Activated naive CD4-positive, alpha-beta T cell treated with anti-CD3 and anti-CD28 coated beads, Interleukin-2, amount 50 U/mL, for 72 hours (primary cell): Measurements from ENCODE around the gene HDAC9. TPM values are rescaled to one million over a fixed set of nuclear protein-coding genes. Genes with fewer than 3 reads are reported as not detected.

ENCODE experiments used
- ATAC-seq, 2 donors: fragments of 150-1000 bp; cut with Tn5 transposase; 2 replicates each; pipeline ENCODE4 v1.10.0; 2021; ENCODE audit warnings: mild to moderate bottlenecking in 2 of 2, moderate library complexity in 2 of 2
- DNase-seq, 2 donors: peaks; one replicate each; pipeline ENCODE4 v3.0.0; 2021 to 2022; ENCODE audit warnings: low spot score in 2 of 2
- H3K27ac Mint-ChIP-seq, 2 donors: one replicate each; pipeline ENCODE4 v1.8.0; 2022; ENCODE audit warnings: mild to moderate bottlenecking in 2 of 2, mixed read lengths in 2 of 2
- H3K36me3 Mint-ChIP-seq, 2 donors: one replicate each; pipeline ENCODE4 v1.8.0; 2022; ENCODE audit warnings: mixed read lengths in 2 of 2
- H3K9me3 Mint-ChIP-seq, 2 donors: one replicate each; pipeline ENCODE4 v1.8.0; 2022; ENCODE audit warnings: mixed read lengths in 2 of 2
- total RNA-seq, 2 donors: library from RNA; stranded (reverse); gene quantifications; one replicate each; pipeline ENCODE4 v1.2.3, GENCODE V29; 2022

The HDAC9 gene
- total RNA-seq, 2 donors from 2014 or later = 0.32 to 0.84 TPM

DNA sequence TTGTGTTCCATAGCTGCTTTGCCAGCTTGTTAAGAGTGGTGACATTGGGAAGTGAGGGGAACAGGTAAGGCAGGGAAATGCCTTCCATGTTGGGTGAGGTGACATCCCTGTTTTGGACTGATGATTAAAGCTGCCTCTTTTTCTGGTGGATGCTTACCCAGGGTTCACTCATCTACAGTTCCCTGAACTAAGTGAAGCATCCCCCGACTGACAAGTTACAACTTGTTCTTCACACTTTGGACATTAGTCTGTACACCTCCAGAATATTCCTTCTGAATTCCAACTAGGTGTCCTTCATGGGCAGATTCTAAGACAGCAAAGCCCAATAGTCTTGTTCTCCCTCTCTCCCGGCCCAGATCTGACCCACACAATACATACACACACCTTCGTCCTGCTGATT is 63.4 kb downstream of the HDAC9 start:
- no peak for DNase-seq
- Mint-ChIP-seq H3K36me3 (no peaks in the 10 kb centered on the region), H3K9me3 (peaks cover 4 to 6% of the 10 kb centered on the region in 2 donors), H3K27ac (no peak overlapping the region)
- ATAC-seq = no peak

DNA sequence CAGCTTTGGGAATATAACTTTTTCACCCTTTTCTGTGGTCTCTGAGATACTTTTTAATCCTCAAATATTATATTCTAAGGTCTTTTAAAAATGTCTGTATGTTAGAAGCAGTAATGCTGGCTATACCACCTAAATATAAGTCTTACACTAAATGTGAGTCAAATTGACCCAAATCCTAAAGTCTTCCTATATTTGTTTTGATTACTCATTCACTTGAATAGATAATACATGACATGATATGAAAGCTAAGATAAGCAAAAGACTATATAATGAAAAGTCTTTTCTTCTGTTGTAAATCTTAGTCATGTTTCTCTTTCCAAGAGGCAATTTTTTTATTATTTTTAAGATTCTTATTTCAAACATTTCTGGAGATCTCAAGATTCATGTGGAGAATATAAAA is 64.2 kb downstream of the HDAC9 start:
- ATAC-seq (no peak), DNase-seq (no peak)
- peaks cover under 1 to 3% of the 10 kb centered on the region in 2 donors for H3K9me3 Mint-ChIP-seq
- H3K36me3 Mint-ChIP-seq = no peaks in the 10 kb centered on the region
- H3K27ac Mint-ChIP-seq = no peak overlapping the region

DNA sequence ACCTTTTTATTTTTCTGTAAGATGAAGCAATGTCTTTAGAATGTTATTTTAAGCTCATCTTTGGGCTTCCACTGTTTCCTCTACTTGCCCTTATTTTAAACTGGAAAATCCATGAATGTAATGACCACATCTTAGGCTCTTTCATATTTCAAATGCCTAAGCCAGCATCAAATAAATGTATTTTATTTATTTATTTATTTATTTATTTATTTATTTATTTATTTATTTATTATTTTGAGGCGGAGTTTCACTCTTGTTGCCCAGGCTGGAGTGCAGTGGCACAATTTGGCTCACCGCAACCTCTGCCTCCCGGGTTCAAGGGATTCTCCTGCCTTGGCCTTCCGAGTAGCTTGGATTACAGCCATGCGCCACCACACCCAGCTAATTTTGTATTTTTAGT is 69.2 kb downstream of the HDAC9 start:
- ATAC-seq (no peak), DNase-seq (no peak)
- H3K27ac Mint-ChIP-seq = no peak overlapping the region
- H3K9me3 Mint-ChIP-seq = peaks cover 0 to 3% of the 10 kb centered on the region in 2 donors
- no peaks in the 10 kb centered on the region for H3K36me3 Mint-ChIP-seq

DNA sequence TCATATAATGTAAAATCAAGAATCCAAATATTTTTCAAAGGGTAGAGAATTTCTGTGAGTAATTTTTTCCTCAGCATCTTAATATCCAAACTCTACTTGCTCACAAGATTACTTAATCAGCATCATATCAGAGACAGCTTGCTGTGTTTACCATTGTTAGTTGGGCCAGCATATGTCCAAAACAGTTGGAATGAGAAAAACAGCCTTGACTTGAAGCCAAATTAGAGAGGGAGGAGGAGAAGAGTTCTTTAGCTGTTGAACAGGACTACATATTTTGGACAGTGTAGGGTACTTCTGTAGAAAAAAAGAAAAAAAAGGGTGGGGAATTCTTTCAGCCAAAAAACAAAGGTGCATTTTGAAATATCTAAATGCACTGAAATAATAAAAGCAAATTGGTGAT is 69.8 kb downstream of the HDAC9 start:
- DNase-seq (no peak), ATAC-seq (no peak)
- Mint-ChIP-seq H3K36me3 (no peaks in the 10 kb centered on the region), H3K9me3 (peaks cover 0 to 3% of the 10 kb centered on the region in 2 donors), H3K27ac (no peak overlapping the region)

DNA sequence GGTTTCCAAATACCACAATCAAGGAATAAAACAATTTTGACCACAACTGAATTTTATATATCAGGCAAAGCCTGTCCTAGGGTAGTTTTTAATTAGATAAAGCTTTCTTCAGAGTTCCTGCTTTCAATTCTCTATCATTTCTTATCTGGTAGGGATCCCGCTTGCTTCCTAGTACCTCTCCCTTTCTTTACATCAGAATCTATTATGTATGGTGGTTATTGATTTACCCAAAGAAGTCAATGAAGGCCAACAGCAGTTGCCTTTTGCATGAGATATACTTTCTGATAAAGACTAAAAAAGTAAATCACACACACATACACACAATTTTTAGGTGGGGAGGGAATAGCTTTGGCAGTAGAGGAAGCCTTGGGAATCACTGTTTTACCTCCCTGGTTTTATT is 70.7 kb downstream of the HDAC9 start:
- Mint-ChIP-seq H3K36me3 (no peaks in the 10 kb centered on the region), H3K27ac (no peak overlapping the region), H3K9me3 (peaks cover 0 to 3% of the 10 kb centered on the region in 2 donors)
- DNase-seq (no peak), ATAC-seq (no peak)

DNA sequence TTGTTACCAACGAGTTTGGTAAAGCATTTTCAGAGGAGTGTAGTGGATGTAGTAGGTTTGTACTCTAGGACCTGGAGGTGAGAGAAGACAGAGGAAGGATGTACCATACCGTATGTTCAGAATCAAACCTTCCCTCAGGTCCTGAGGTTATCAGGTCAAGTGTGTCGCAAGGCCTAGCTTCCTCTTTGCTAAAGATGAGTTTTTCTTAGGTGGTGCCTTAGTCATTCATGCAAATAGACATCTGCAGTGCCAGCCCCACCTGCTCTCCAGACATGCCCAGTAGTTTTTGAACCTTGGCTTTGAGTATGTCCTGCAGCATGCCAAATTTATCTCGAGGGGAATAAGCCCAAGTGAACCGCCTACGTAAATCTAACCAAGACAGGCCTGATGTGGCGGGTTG is 71.3 kb downstream of the HDAC9 start:
- ATAC-seq = no peak
- no peak overlapping the region for H3K27ac Mint-ChIP-seq

DNA sequence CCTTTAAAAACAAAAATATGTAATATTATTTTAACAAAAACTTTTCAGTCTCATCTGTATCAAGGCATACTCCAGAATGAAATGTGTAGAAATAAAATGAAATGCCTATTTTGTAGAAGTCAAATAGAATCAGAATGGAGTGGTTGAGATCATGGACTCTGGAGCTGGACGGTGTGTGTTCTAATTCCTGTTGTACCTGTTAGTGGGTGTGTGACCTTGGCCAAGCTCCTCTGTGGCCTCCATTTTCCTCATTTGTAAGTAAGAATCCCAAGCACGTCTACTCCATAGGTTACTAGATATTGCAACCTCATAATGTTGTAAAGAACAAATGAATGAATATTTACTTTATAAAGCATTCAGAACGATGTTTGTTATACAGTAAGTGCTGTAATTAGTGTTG is 74.9 kb downstream of the HDAC9 start:
- no peak overlapping the region for H3K27ac Mint-ChIP-seq
- H3K36me3 Mint-ChIP-seq = no peaks in the 10 kb centered on the region
- ATAC-seq = no peak
- H3K9me3 Mint-ChIP-seq = no peaks in the 10 kb centered on the region
- no peak for DNase-seq

More for the DNA sequence above, 71.3 kb downstream of the HDAC9 start:
- Mint-ChIP-seq H3K9me3 (peaks cover 0 to under 1% of the 10 kb centered on the region in 2 donors), H3K36me3 (no peaks in the 10 kb centered on the region)
- DNase-seq = no peak

DNA sequence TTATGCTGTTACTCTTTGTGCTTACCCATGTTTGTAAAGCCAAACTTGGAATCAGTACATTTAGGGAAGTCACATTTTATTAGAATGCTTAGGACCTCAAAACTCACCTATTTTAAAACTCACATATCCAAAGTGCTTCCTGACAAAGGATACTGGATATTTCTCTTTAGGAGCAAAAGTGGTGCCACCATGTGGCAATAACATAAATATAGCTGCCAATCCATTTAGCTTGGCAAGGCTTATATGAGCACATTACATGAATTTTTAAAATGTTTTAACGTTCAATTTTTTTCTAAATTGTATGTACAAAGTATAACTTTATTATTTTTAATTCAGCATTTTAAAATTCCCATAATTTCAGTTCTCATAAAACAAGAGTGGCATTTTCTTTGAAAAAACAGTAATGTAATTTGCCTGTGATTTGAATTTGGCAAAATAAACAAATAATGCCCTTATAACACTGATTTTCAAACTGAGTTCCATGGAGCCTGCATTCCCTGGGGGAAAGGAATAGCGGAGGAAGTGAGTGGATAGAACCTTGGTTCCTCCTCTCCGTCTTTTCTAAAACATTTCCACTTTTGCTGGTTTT is 75.4 kb downstream of the HDAC9 start:
- ATAC-seq = no peak
- H3K27ac Mint-ChIP-seq = no peak overlapping the region
- no peaks in the 10 kb centered on the region for H3K9me3 Mint-ChIP-seq
- DNase-seq = no peak
- no peaks in the 10 kb centered on the region for H3K36me3 Mint-ChIP-seq

DNA sequence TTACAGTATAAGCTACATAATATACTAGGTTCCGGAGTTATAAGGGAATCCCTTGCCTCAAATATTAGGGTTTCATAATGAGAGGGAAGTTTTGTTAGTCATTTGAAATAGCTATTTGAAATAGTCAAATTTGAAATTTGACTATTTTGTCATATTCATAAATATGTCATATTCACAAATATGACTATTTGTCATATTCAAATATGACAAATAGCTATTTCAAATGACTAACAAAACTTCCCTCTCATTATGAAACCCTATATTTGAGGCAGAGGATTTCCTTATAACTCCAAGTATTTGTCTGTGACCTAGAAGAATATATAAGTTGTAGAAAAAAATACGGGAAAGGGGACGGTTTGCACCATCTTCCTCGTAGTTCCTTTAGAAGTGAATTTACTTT is 76.6 kb downstream of the HDAC9 start:
- Mint-ChIP-seq H3K27ac (no peak overlapping the region), H3K36me3 (no peaks in the 10 kb centered on the region), H3K9me3 (no peaks in the 10 kb centered on the region)
- DNase-seq (no peak), ATAC-seq (no peak)

DNA sequence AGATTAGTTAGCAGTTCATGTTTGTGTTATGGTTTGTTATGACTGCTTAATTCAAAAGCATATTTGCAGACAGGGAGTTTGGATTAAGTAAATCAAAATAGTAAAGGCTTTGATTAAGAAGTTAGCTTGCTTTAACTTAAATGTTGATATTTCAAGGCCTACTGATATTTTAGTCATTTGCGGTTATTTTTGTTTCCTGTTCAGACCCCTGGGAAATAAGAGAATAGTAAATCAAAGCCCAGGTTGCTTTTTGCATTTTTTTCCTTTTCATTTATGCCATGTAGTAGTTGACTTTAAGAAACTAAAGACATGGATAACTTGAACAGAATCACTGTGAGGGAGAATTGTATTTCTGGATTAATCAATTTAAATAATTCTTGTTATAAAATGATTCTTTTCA is 77.3 kb downstream of the HDAC9 start:
- Mint-ChIP-seq H3K9me3 (no peaks in the 10 kb centered on the region), H3K36me3 (no peaks in the 10 kb centered on the region), H3K27ac (no peak overlapping the region)
- no peak for DNase-seq
- ATAC-seq = no peak

DNA sequence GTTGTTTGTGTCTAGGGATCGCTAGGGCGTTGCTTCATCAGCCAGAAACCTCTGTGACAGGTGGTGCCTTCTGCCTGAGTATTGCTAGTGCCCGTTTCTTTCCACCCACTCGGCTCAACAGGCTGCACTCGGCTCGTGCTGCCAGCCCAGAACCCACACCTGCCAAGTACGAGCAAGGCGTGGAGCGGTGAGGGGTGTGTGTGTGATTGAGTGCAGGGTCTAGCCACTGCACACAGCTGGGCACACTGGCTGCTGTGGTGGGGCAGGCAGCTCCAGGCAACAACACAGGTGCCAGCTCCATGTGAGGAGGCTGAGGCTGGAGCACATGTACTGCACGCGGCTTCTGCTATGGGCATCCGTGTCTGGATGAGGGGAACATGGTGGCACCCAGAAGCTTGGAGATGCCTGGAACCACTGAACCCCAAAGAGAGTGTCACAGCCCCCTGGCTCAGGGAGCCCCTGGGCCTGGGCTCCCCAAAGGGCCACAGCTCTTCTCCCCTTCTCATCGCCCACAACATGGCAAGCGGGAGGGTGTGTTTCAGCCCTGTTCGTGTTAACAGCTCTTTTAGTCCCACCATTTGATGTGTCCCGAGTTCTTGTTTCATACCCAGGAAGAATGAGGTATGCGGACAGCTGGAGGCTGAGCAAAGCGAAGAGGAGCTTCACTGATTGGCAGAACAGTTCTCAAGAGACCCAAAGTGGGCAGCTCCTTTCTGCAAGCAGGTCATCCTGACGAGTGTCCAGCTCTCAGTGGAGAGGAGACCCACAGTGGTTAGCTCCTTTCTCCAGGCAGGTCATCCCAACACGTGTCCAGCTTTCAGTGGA is 78.1 kb downstream of the HDAC9 start:
- no peaks in the 10 kb centered on the region for H3K36me3 Mint-ChIP-seq
- no peak for ATAC-seq
- no peak for DNase-seq
- no peak overlapping the region for H3K27ac Mint-ChIP-seq
- H3K9me3 Mint-ChIP-seq = no peaks in the 10 kb centered on the region

DNA sequence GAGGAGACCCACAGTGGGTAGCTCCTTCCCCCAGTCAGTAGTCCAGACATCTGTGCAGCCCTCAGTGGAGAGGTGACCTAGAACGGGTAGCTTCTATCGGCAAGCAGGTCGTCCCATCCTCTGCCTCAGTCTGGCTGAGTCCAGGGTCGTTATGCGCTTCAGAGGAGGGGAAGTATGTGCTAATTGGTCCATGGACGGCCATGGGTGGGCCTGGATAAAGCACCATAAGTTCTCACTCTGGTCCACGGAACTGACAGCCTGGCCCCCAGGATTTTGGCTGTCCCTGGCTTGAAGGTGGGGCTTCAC is 78.6 kb downstream of the HDAC9 start:
- no peak for DNase-seq
- H3K27ac Mint-ChIP-seq = no peak overlapping the region
- H3K36me3 Mint-ChIP-seq = no peaks in the 10 kb centered on the region
- no peaks in the 10 kb centered on the region for H3K9me3 Mint-ChIP-seq
- ATAC-seq = no peak

DNA sequence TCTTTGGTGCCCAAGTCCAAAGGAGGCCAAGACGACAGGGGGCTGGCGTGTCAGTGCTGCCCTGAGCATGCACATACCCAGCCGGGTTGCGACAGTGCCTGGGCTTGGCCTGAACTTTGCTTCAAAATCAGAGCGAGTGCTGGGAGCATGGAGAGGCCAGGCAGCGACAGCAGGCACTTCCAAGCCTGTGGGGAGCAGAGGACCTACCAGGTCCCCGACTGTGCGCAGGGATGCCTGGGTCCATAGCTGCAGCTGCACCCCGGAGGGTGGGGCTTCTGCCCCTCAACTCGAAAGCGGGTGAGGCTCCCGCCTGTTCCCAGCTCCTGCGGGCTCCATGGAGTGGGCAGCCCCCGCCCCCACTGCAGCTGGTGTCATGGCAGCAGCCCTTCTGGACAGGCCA is 79.1 kb downstream of the HDAC9 start:
- DNase-seq = no peak
- H3K27ac Mint-ChIP-seq = no peak overlapping the region
- no peaks in the 10 kb centered on the region for H3K9me3 Mint-ChIP-seq
- no peaks in the 10 kb centered on the region for H3K36me3 Mint-ChIP-seq
- ATAC-seq = no peak

DNA sequence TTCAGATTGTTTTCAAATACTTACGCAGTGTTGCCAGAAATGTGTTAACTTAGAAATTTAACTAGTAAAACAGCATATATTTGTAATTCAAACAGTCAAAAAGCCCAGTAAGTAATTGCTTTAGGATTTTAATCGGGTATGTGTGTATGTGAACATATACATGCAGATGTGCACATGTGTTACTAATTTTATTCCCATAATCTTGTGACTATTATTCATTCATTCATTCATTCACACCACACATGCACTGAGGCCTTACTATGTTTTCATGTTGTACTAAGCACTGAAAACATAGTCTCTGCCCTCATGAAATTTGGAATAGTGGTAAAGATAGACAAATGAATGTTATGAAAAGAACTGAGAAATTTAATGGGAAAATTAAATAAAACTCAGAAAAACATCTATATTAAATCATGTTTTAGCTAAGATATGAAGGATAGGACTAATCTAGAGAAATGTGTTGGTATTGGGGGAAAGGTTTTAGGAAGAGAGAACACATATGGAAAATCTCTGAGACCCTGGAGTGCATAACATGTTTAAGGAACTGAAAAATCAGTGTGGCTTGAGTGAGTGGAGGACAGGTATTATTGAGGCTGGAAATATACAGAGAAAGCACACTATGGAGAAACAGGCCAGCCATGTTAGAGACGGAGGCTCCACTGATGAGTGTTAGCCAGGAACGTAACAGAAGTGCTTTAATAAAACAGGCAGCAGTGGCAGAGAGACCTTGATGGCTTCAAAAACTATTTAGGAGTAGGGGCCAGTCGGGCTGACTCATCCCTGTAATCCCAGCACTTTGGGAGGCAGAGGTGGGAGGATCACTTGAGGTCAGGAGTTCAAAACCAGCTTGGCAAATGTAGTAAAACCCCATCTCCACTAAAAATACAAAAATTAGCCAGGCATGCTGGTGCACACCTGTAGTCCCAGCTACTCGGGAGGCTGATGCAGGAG is 80.3 kb downstream of the HDAC9 start:
- no peaks in the 10 kb centered on the region for H3K36me3 Mint-ChIP-seq
- ATAC-seq (no peak), DNase-seq (no peak)
- H3K9me3 Mint-ChIP-seq = no peaks in the 10 kb centered on the region
- H3K27ac Mint-ChIP-seq = no peak overlapping the region

DNA sequence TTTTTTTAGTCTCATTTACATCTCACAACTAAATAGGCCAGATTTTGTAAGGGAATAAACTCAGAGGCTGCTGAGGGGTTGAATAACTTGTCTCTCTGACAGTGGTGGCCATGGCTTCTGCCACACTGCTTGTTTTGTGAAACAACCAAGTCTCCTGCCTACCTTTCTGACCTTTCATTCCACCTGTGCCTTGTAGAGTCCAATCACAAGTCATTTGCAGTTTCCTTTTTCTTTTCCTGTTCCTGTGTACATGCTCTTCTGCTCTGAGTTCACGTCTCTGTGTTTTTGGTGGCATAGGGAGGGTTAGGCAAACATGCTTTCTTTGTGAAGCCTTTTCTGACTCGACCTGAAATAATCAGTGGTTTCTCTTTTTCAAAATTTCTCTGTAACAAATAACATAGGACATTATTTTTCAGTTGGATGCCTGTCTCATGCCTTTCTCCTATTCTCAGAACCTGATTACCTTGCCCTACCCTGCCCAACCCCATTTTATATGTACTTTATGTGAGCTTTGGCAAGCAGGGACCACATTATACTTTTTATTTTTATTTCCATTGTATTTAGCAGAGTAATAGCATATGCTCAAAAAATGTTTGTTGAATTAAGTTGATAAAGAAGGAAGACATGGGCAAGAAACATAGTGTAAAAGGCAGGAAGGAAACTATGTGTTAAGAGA is 81.7 kb downstream of the HDAC9 start:
- H3K27ac Mint-ChIP-seq = no peak overlapping the region

DNA sequence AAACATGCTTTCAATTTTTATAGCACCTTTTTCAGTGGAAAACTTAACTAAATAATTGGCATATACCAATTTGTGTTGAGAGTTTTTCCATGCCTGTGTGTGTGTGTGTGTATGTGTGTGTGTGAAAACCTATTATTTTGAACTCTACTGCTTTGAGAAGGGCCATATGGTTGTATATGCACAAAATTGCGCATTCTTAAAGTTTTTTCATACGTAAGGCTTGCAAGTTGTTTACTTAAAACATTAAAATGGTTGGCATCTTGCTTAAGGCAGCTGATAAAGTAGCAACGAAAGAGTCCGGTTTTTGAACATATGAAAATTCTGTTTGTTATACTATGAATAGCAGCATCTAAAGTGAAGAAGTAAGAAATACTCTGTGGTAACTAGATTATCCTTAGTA is 84.1 kb downstream of the HDAC9 start:
- no peak for DNase-seq
- ATAC-seq = no peak
- H3K27ac Mint-ChIP-seq = no peak overlapping the region
- H3K9me3 Mint-ChIP-seq = no peaks in the 10 kb centered on the region
- no peaks in the 10 kb centered on the region for H3K36me3 Mint-ChIP-seq

More for the DNA sequence above, 81.7 kb downstream of the HDAC9 start:
- DNase-seq (no peak), ATAC-seq (no peak)
- Mint-ChIP-seq H3K9me3 (no peaks in the 10 kb centered on the region), H3K36me3 (no peaks in the 10 kb centered on the region)

DNA sequence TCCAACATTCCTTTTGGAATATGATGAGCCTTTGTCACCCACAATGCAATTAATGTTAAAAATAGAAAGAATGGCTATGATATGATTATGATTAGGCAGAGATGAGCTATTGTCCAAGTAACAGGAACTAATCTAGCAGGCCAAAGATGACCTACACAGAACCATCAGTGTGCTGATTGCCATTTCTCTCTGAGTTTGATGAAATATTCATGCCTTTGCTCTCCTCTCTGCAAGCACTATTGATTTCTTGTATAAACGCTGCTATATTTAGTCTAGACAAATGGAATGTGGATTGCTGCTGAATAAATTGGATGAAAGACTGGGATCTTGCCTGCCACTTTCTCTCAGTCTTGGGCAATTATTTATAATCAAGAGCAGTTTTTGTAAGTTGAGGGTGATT is 85.4 kb downstream of the HDAC9 start:
- no peak for ATAC-seq
- Mint-ChIP-seq H3K9me3 (no peaks in the 10 kb centered on the region), H3K36me3 (no peaks in the 10 kb centered on the region), H3K27ac (no peak overlapping the region)
- DNase-seq = no peak
